Measurements from ENCODE around the gene SEBOX.
A peak's percentile ranks its signal among the peaks of the same experiment; 100 is the strongest.

GRCh38 chr17:28384281-28385036 is 19.5 kb upstream of the SEBOX start:
- TF ChIP-seq POLR2AphosphoS5 (IDR thresholded peaks at IDR 0.05): peak; percentile 27 to 52
- TF ChIP-seq, protein P1, sequence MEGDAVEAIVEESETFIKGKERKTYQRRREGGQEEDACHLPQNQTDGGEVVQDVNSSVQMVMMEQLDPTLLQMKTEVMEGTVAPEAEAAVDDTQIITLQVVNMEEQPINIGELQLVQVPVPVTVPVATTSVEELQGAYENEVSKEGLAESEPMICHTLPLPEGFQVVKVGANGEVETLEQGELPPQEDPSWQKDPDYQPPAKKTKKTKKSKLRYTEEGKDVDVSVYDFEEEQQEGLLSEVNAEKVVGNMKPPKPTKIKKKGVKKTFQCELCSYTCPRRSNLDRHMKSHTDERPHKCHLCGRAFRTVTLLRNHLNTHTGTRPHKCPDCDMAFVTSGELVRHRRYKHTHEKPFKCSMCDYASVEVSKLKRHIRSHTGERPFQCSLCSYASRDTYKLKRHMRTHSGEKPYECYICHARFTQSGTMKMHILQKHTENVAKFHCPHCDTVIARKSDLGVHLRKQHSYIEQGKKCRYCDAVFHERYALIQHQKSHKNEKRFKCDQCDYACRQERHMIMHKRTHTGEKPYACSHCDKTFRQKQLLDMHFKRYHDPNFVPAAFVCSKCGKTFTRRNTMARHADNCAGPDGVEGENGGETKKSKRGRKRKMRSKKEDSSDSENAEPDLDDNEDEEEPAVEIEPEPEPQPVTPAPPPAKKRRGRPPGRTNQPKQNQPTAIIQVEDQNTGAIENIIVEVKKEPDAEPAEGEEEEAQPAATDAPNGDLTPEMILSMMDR (IDR thresholded peaks at IDR 0.05): no peak
- peak in 2 of 4 donors; percentile 30 to 78 for TF ChIP-seq POLR2A (IDR thresholded peaks at IDR 0.05)
- no peak for TF ChIP-seq EP300 (IDR thresholded peaks at IDR 0.05)

Measured in upper lobe of left lung (tissue), 4 donors.